GM12865 (cell line): ENCODE results near the gene TCHHL1.

ENCODE experiments used
- DNase-seq: peaks from one replicate; pipeline ENCODE4 v3.0.0; 2010; ENCODE audit warnings: low read depth
- H3K4me3 ChIP-seq: 2 replicates; pipeline ENCODE4 v1.5.1; 2011; ENCODE audit warnings: mild to moderate bottlenecking, low read depth, low read length, control low read depth
- CTCF ChIP-seq: IDR thresholded peaks from 2 replicates; pipeline ENCODE4 v1.5.1; 2011; ENCODE audit warnings: low read length, control low read depth, low read depth, inconsistent platforms; ENCODE audit not compliant: insufficient read depth; ENCODE audit errors: missing control alignments

Gene TCHHL1

GRCh38 chr1:152112885-152113432 is 24.1 kb upstream of the TCHHL1 start:
- H3K4me3 ChIP-seq: no peak overlapping the region
- no peak for DNase-seq
- TF ChIP-seq CTCF: no peak

- no peak for TF ChIP-seq CTCF
- peak overlapping the region; percentile 46 for H3K4me3 ChIP-seq
- peak; percentile 18 for DNase-seq
Observed at GRCh38 chr1:152112101-152112884, 23.4 kb upstream of the TCHHL1 start.

- peak overlapping the region; percentile 50 for H3K4me3 ChIP-seq
- DNase-seq: peak; percentile 67
Observed at GRCh38 chr1:152111515-152111968, 22.7 kb upstream of the TCHHL1 start.

GRCh38 chr1:152110860-152111514 is 22.1 kb upstream of the TCHHL1 start:
- H3K4me3 ChIP-seq: peak overlapping the region; percentile 50
- peak; percentile 55 for DNase-seq
- no peak for TF ChIP-seq CTCF

More at GRCh38 chr1:152111515-152111968, 22.7 kb upstream of the TCHHL1 start:
- TF ChIP-seq CTCF: no peak

GRCh38 chr1:152110365-152110859 is 21.5 kb upstream of the TCHHL1 start:
- peak; percentile 50 for DNase-seq
- H3K4me3 ChIP-seq: peak overlapping the region; percentile 50
- no peak for TF ChIP-seq CTCF

- DNase-seq: no peak
- TF ChIP-seq CTCF: no peak
- peak overlapping the region; percentile 50; the same call in 1 of the 2 replicates for H3K4me3 ChIP-seq
Observed at GRCh38 chr1:152109998-152110294, 21.1 kb upstream of the TCHHL1 start.
